ENCODE results near the gene ZBTB6. TPM values are rescaled to one million over a fixed set of nuclear protein-coding genes. Genes with fewer than 3 reads are reported as not detected.

Gene ZBTB6
- total RNA-seq: 6.3 and 6.9 TPM in 2 replicates

DNA sequence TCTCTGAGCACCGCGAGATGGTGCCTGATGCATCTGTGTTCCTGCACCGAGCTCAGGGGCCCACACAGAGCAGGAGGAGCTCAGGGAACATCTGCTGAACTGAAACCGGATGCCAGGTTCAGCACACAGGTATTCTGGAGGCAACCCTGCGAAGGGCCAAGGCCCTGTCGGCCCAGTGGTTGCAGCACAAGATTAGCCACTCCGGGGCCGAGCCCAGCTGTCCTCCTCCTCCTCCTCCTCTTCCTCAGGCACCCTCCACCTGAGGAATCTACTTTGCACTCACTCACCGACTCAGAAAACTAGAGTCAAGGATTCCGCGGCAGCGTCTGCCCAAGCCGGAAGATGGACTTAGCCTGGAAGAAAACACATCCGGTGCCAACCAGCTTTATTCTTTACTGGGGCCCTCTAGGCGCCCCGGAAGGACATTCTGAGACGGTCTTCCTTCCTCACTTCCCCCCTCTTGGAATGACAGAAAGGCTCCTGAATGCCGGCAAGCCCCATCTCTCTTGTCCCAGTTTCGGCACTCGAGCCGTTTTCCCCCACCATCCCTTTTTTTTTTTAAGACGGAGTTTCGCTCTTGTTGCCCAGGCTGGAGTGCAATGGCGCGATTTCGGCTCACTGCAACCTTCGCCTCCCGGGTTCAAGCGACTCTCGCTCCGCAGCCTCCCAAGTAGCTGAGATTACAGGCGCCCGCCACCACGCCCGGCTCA, at the start of gene ZBTB6:
TSS of gene ZBTB6 (minus strand) at position 360 of the 710 bp plus-strand sequence. CDS start 1,251 bp downstream, outside the sequence.

DNA sequence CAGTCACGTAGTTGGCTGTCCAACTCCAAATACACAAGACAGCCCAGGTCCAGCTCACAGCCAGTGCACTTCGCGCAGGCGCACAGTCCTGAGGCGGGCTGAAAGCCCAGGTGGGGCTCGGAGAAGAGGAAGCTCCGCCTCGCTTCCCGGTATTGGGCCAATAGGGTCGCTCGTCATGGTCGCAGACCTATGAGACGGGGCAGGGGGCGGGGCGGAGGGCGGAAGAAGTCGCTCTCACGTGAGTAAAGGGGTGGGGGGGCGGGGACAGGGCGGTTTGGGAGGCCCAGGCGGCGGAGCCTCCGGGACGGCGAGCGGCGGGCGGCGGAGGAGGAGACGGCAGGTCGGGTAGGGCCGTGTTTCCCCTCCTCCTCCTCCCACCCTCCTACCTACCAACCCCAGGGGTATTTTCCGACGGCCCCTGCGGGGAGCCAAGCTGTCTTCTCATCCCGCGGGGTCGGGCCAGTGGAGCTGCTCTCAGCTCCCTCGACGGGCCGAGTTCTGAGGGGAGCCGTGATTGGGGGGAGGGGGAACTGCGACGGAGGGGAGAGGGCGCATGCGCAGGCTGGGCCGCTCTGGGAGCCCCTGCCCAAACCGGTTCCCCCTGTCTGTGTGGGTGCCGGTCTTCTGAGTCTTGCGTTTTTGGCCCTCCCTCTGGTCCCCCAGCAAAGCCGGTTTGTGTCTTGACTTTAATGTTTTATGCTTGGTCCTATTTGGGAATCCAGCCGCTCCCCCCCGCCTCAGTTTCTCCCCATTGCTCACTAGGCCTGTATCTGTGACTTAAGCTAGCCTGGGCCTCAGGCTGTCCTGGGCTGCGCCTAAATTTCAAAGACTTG, 27.8 kb upstream of the ZBTB6 start, which contains the start of gene RABGAP1:
TSS of gene RABGAP1 (plus strand) at position 272 of the 833 bp plus-strand sequence. CDS start 16,040 bp downstream, outside the sequence.

GRCh38 chr9:122931226-122932121, 18.4 kb upstream of the ZBTB6 start, which contains the start of gene ZBTB26:
TSS of gene ZBTB26 (minus strand) at chr9:122931512. CDS start at chr9:122919934, 11,578 bp downstream.

DNA sequence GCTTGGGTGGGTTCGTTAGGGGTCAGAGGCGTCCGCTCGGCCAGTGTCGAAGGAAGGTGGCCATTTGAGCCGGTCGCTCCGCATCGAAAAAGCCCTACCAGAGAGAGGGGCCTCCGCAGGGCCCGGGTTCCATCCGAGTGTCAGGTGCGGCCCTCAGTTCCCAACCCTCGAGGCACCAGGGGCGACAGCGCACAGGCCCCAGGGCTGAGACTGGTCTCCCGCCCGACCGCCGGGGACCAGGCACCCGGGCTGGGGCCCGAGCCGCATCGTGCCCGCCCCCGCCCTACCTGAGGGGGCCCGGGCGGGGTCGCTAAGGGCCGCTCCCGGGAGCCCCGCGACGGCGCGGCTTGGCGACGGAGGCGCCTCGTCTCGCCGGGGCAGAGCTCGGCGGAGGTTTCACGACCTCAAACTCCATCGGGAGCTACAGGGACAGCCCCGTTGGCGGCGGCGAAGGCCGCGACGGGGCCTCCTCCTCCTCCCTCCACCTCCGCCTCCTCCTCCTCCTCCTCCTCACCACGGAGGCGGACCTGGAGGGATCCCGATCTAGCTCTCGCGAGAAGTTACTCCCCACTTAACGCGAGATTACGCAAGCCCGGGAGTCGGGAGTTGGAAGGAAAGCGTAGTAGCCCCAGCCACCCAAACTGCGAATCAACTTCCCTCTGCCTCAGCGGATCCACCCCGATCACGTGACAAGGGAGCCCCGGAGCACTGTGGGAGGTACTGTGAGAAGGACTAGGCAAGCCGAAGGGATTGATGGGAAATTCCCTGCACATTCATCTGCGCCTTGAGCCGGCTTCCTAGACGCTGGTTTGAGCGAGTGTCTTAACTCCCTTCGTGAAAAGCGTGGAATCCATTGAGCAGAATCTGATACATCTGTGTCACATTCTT, 8.1 kb downstream of the ZBTB6 start, which contains the start of gene RC3H2:
TSS of gene RC3H2 (minus strand) at position 537 of the 888 bp plus-strand sequence. CDS start 7,850 bp downstream, outside the sequence.

Other genes with a start within 250 kb of the ZBTB6 start
- not detected in 2 replicates for gene OR1L3, start 238.2 kb downstream of the ZBTB6 start, total RNA-seq
- gene OR1L4, start 189.3 kb downstream of the ZBTB6 start, total RNA-seq: not detected in 2 replicates
- gene OR1L6, start 171.0 kb downstream of the ZBTB6 start, total RNA-seq: not detected in 2 replicates
- gene OR5C1, start 124.4 kb downstream of the ZBTB6 start, total RNA-seq: not detected in 2 replicates
- not detected in 2 replicates for gene OR1K1, start 113.2 kb downstream of the ZBTB6 start, total RNA-seq
- 15.3 and 17.0 TPM in 2 replicates for gene PDCL, start 84.7 kb downstream of the ZBTB6 start, total RNA-seq
- gene RC3H2, start 8.0 kb downstream of the ZBTB6 start, total RNA-seq: 14.7 and 18.1 TPM in 2 replicates
- gene ZBTB26, start 18.2 kb upstream of the ZBTB6 start, total RNA-seq: 1.2 and 2.1 TPM in 2 replicates
- gene RABGAP1, start 27.7 kb upstream of the ZBTB6 start, total RNA-seq: 8.9 and 11.5 TPM in 2 replicates
- gene GPR21, start 120.3 kb upstream of the ZBTB6 start, total RNA-seq: not detected in 2 replicates